ENCODE measurements around the gene STXBP6. TPM values are rescaled to one million over a fixed set of nuclear protein-coding genes. Genes with fewer than 3 reads are reported as not detected.

STXBP6 gene
- total and polyA plus RNA-seq, 2 donors (not counting 3 experiments of a cell fraction or from before 2014, with no cell fraction given), result 0.06 TPM; not detected in 1

DNA sequence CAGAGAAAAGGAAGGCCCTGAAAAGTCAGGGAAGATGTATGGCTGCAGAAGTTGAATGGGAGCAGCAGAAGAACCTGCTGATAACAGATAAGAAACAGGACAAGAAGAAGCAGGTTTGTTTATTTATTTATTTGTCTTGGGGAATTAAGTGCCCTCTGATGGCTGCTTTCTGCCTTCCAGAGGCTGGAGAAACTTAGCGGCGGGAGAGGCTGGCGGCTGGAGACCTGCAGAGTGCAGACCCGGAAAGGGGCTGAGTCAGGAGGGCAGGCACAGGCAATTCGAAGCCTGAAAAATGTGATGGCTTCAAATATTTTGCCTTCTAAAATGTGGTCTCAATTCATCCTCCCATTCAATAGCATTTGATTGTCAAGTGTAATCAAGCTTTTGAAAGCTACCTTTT, 247.7 kb downstream of the STXBP6 start:
- no peak for DNase-seq (ENCODE audit: low read depth, low spot score)
- Histone ChIP-seq H3K9me3 (replicated peaks; ENCODE audit: control insufficient read depth, insufficient read depth, low read length) (no peaks in the 10 kb centered on the region), H3K79me2 (ENCODE audit: control insufficient read depth, insufficient read depth, low read length) (no peaks in the 10 kb centered on the region), H2AFZ (ENCODE audit: low read depth, low read length) (no peak overlapping the region), H3K4me1 (ENCODE audit: control insufficient read depth, extremely low read depth, insufficient read depth, low read length) (no peaks in the 10 kb centered on the region), H3K36me3 (ENCODE audit: control insufficient read depth in 2 of 2, extremely low read depth in 1 of 2, insufficient read depth in 2 of 2, low read length in 2 of 2) (no peaks in the 10 kb centered on the region), H3K27ac (ENCODE audit: insufficient read depth, low read depth, low read length) (no peak overlapping the region), H3K27me3 (ENCODE audit: control insufficient read depth in 2 of 2, insufficient read depth in 2 of 2, low read length in 2 of 2) (peaks cover 0 to 4% of the 10 kb centered on the region in 2 experiments), H3K9me1 (replicated peaks; ENCODE audit: control insufficient read depth, extremely low read depth, insufficient read depth, low read length) (no peaks in the 10 kb centered on the region), H3K9ac (replicated peaks; ENCODE audit: extremely low read depth, insufficient read depth, low read length) (no peak overlapping the region), H3K4me2 (ENCODE audit: insufficient read depth, low read length) (no peak overlapping the region), H3K4me3 (replicated peaks in 1 of 3; ENCODE audit: insufficient read depth in 1 of 3, low read depth in 1 of 3, low read length in 3 of 3) (no peak overlapping the region), H4K20me1 (replicated peaks; ENCODE audit: control insufficient read depth, extremely low read depth, insufficient read depth, low read length) (no peaks in the 10 kb centered on the region)
- TF ChIP-seq GATA2 (IDR thresholded peaks at IDR 0.05; ENCODE audit: insufficient read depth, insufficient read length, low read depth, low read length) (no peak), EZH2 (IDR thresholded peaks at IDR 0.05; ENCODE audit: borderline replicate concordance, low read depth, low read length, severe bottlenecking) (no peak), MYC (IDR thresholded peaks at IDR 0.05; ENCODE audit: low read depth, low read length) (no peak), POLR2A (IDR thresholded peaks at IDR 0.05; ENCODE audit: low read depth, low read length) (no peak), FOS (IDR thresholded peaks at IDR 0.05; ENCODE audit: borderline replicate concordance, insufficient read depth, low read length) (no peak), POLR2AphosphoS5 (IDR thresholded peaks at IDR 0.05; ENCODE audit: insufficient read depth, low read depth, low read length) (no peak), JUN (IDR thresholded peaks at IDR 0.05; ENCODE audit: borderline replicate concordance, insufficient read depth, insufficient read length, low read depth) (no peak)
- TF ChIP-seq, protein P1, sequence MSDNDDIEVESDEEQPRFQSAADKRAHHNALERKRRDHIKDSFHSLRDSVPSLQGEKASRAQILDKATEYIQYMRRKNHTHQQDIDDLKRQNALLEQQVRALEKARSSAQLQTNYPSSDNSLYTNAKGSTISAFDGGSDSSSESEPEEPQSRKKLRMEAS (IDR thresholded peaks at IDR 0.05; ENCODE audit: insufficient read depth, insufficient read length), result no peak
- TF ChIP-seq, protein P2, sequence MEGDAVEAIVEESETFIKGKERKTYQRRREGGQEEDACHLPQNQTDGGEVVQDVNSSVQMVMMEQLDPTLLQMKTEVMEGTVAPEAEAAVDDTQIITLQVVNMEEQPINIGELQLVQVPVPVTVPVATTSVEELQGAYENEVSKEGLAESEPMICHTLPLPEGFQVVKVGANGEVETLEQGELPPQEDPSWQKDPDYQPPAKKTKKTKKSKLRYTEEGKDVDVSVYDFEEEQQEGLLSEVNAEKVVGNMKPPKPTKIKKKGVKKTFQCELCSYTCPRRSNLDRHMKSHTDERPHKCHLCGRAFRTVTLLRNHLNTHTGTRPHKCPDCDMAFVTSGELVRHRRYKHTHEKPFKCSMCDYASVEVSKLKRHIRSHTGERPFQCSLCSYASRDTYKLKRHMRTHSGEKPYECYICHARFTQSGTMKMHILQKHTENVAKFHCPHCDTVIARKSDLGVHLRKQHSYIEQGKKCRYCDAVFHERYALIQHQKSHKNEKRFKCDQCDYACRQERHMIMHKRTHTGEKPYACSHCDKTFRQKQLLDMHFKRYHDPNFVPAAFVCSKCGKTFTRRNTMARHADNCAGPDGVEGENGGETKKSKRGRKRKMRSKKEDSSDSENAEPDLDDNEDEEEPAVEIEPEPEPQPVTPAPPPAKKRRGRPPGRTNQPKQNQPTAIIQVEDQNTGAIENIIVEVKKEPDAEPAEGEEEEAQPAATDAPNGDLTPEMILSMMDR (IDR thresholded peaks at IDR 0.05; ENCODE audit: extremely low read depth in 1 of 2, insufficient read depth in 1 of 2, low read depth in 1 of 2, low read length in 2 of 2), result no peak
- intact Hi-C loops (cut with micrococcal nuclease) (no loop called here), dilution Hi-C loops (cut with MboI; ENCODE audit: extremely low pct_ligation_motif_present, low sequenced_read_pairs) (no loop called here)
- ChIA-PET POLR2A (no interaction called here), CTCF (no interaction called here)
- no TSS peak for BruUV-seq (replicated peaks)
- FAIRE-seq, result no peak

All from endothelial cell of umbilical vein (primary cell).